Esophagus (tissue), 2 donors: ENCODE results near the gene PRKCSH. TPM values are rescaled to one million over a fixed set of nuclear protein-coding genes. Genes with fewer than 3 reads are reported as not detected.

Source experiments
- H3K27ac ChIP-seq, 2 donors: one replicate each; pipeline ENCODE4 v1.5.1; 2013; ENCODE audit warnings: low read depth in 2 of 2, mild to moderate bottlenecking in 2 of 2, inconsistent platforms in 1 of 2, low read length in 1 of 2, moderate library complexity in 1 of 2
- H3K27me3 ChIP-seq, 2 donors: one replicate each; pipeline ENCODE4 v1.6.1; 2013; ENCODE audit warnings: low read length in 2 of 2, control low read depth in 1 of 2, mild to moderate bottlenecking in 1 of 2; ENCODE audit not compliant: insufficient read depth in 2 of 2, control insufficient read depth in 1 of 2
- H3K36me3 ChIP-seq, 2 donors: one replicate each; pipeline ENCODE4 v1.6.1; 2013; ENCODE audit warnings: low read length in 1 of 2; ENCODE audit not compliant: control insufficient read depth in 2 of 2, insufficient read depth in 2 of 2
- H3K4me1 ChIP-seq, 2 donors: one replicate each; pipeline ENCODE4 v1.6.1; 2013; ENCODE audit warnings: low read length in 1 of 2; ENCODE audit not compliant: control insufficient read depth in 2 of 2, insufficient read depth in 2 of 2
- H3K4me3 ChIP-seq, 2 donors: one replicate each; pipeline ENCODE4 v1.5.1; 2013; ENCODE audit warnings: low read length in 2 of 2, mild to moderate bottlenecking in 2 of 2, low read depth in 1 of 2, moderate library complexity in 1 of 2
- H3K9me3 ChIP-seq, 2 donors: one replicate each; pipeline ENCODE4 v1.6.1; 2013; ENCODE audit warnings: mild to moderate bottlenecking in 2 of 2, low read depth in 1 of 2, low read length in 1 of 2, moderate library complexity in 1 of 2; ENCODE audit not compliant: control insufficient read depth in 2 of 2, insufficient read depth in 1 of 2
- WGBS, 2 donors: extraction: QIAGEN DNeasy Blood & Tissue Kit; methylation state at CpG; one replicate each; pipeline ENCODE4 v1.1.7; 2013; 5-methylcytosine and 5-hydroxymethylcytosine counted together
- polyA plus RNA-seq, 2 donors: library from polyadenylated mRNA; stranded (reverse); fragments of 200-250 nt; gene quantifications; one replicate each; pipeline ENCODE4 v1.2.3, GENCODE V29; 2013
- donor health status: healthy with polysubstance abuse.
- donor health status: Bipolar disorder and iron deficiency.

Gene PRKCSH
- polyA plus RNA-seq, 2 donors, result 76.7 to 86.9 TPM

GRCh38 chr19:11479898-11480714 is 44.7 kb downstream of the PRKCSH start:
- Histone ChIP-seq H3K36me3 (peaks cover 0 to 3% of the 10 kb centered on the region in 2 donors), H3K4me3 (no peak overlapping the region), H3K27me3 (peaks cover 0 to 10% of the 10 kb centered on the region in 2 donors), H3K27ac (no peak overlapping the region), H3K9me3 (peaks cover 0 to 3% of the 10 kb centered on the region in 2 donors), H3K4me1 (peaks cover 7 to 8% of the 10 kb centered on the region in 2 donors)
- 7 to 9% methylated on average over 44 to 86 of the region's 86 CpGs for WGBS, 2 donors

- WGBS, 2 donors, result 14 to 16% methylated on average over 28 to 77 of the region's 77 CpGs
- Histone ChIP-seq H3K36me3 (peaks cover 0 to 6% of the 10 kb centered on the region in 2 donors), H3K27ac (no peak within 1 kb of the TSS), H3K9me3 (peaks cover 0 to 3% of the 10 kb centered on the region in 2 donors), H3K27me3 (peaks cover 0 to 10% of the 10 kb centered on the region in 2 donors), H3K4me3 (no peak within 1 kb of the TSS), H3K4me1 (peaks cover 7 to 8% of the 10 kb centered on the region in 2 donors)
These were observed 45.5 kb downstream of the PRKCSH start, which contains the start of gene ELAVL3 for GRCh38 chr19:11480715-11481533. Gene ELAVL3 (minus strand): TSS chr19:11481046. CDS start chr19:11480608, 438 bp downstream.

DNA sequence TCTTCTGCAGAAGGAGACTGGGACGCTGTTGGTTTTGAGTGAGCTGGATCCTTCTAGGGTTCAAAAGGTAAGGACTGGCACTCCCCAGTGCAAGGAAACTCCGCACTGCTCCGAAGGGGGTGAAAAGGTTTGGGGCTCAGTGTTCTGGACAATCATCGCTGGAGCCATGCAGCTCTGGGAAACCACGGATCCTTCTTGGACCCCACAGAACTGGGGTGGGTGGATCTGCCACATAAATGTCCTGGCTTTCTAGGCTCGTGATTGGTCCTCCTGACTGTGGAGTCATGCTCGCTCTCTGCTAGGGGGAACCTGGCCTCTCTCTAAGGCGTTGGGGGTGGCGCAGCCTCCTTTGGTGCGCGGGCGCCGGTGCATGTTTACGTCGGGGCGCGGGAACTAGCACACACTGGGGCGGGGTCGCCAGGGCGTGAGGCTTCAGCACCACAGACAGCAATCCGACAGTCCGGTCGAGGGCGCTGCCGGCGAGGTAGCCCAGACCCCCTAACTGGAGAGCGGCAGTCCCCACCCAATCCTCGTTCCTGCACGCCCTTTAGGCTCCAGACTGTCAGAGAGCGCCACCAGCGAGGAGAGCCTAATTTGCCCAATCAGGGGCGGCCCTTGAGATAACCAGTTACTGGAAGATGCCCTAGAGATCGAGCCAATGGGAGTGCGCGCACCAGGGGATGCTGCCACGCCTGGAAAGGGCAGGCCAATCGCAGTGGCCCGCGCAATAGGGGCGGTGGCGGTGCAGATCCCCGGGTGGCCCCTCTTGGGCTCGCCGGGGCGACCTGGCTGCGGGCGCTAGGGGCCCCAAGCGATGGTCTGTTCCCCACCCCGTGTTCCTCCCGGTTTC is 46.3 kb downstream of the PRKCSH start:
- Histone ChIP-seq H3K9me3 (peaks cover 0 to 3% of the 10 kb centered on the region in 2 donors), H3K27me3 (peaks cover 0 to 10% of the 10 kb centered on the region in 2 donors), H3K4me1 (peaks cover 7 to 8% of the 10 kb centered on the region in 2 donors), H3K36me3 (peaks cover 0 to 8% of the 10 kb centered on the region in 2 donors), H3K4me3 (peak overlapping the region in 1 of 2 donors; percentile 8), H3K27ac (no peak overlapping the region)
- 4 to 7% methylated on average over 47 to 50 of the region's 50 CpGs for WGBS, 2 donors

DNA sequence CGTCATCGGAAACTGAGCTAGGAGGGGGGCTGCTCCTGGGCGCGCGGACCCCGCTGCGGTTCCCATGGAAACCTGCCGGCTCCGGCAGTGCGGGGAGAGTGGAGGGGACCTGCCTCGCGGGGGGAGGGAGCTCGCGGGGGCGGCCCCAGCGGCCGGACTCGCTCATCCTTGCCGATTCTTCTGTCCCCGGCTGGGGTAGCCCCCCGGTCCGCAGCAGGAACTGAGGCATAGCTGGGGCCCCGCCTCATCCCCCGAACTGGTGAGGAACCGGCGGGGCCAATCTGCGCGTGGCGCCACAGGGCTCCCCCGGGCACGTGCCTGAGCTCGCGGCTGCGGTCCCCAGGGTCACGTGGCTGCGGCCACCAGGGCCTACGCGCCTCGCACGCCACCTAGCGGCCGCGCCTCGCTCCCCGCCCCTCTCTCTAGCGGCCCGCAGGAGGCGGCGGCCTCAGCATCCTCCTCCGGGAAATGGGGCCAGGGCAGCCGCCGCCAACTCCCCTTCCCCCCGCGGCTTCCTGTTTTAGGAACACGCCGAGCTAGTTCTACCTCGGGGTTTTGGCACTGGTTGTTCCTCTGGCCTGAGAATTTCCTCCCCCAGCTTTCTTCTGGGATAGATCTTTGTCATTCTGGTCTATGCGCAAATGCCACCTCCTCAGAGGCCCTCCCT is 47.1 kb downstream of the PRKCSH start:
- Histone ChIP-seq H3K27me3 (peaks cover 0 to 10% of the 10 kb centered on the region in 2 donors), H3K27ac (no peak overlapping the region), H3K9me3 (peaks cover 0 to 3% of the 10 kb centered on the region in 2 donors), H3K4me1 (peaks cover 7 to 8% of the 10 kb centered on the region in 2 donors), H3K36me3 (peaks cover 0 to 15% of the 10 kb centered on the region in 2 donors), H3K4me3 (peak overlapping the region in 1 of 2 donors; percentile 8)
- 2 to 3% methylated on average over 49 to 58 of the region's 58 CpGs for WGBS, 2 donors

DNA sequence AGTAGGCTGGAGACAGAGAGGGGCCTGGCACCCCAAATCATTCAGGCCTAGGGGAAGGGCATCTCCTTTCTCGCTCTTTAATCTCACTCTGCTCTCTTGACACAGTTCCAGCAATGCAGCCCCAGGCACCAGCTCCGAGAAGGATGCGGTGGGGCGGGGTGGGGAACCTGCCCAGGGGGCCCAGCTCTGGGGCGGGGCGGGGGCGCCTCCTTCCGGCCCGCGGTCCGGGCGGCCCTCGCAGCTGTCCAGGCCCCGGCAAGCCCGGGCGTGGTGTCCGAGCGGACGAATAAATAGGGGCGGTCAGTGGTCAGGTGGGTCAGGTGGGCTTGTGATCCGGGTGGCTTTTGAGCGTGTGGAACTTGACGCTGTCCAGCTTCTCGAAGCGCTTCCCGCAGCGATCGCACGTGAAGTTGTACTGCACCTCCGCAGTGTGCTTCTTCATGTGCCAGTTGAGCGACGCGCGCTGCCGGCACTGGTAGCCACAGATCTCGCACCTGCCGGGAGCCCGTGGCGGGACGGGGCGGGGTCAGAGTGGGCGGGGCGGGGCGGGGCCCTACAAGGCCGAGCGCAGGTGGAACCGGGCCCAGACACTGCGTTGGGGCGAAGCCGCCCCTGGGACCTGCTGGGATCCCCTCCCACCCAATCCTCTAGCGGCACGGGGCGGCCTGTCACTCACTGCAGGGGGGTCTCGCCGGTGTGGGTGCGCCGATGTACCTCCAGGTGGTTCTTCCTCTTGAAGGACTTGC is 48.1 kb downstream of the PRKCSH start:
- H3K9me3 ChIP-seq, result peaks cover 0 to 3% of the 10 kb centered on the region in 2 donors
- peaks cover 0 to 17% of the 10 kb centered on the region in 2 donors for H3K36me3 ChIP-seq
- H3K27ac ChIP-seq, result no peak overlapping the region
- WGBS, 2 donors, result 71 to 78% methylated on average over 53 to 57 of the region's 57 CpGs
- no peak overlapping the region for H3K4me3 ChIP-seq
- peaks cover 7 to 8% of the 10 kb centered on the region in 2 donors for H3K4me1 ChIP-seq
- peaks cover 0 to 10% of the 10 kb centered on the region in 2 donors for H3K27me3 ChIP-seq

DNA sequence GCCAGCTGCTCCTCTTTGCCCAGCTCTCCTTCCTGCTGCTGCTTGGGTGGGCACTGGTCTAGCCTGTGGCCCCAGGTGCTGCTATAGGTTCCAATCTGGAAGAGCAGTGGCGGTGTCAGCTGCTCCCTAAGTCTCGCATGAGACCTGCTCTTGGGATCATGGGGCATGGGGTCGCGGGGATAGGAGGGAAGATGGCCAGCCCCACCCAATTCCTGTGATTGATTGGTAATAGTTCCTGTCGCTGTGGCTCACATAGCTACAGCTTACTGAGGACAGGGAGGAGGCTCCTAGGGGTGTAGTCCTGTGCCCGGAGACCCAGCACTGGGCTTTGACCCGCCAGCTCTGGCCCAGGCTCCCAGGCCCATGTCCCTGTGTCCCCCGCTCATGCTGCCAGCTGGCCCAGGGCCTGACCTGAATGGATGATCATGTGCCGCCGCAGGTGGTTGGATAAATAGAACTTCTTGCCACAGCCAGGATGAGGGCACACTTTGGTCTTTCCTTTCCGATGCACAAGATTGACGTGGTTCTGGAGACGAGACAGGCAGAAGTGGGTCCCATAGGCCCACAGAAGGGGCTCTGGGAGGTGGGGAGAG is 49.9 kb downstream of the PRKCSH start:
- H3K27me3 ChIP-seq, result peaks cover 0 to 6% of the 10 kb centered on the region in 2 donors
- peaks cover 0 to 3% of the 10 kb centered on the region in 2 donors for H3K9me3 ChIP-seq
- no peak overlapping the region for H3K27ac ChIP-seq
- WGBS, 2 donors, result 87 to 89% methylated on average over 13 of the region's 13 CpGs
- no peak overlapping the region for H3K4me3 ChIP-seq
- peaks cover 0 to 17% of the 10 kb centered on the region in 2 donors for H3K36me3 ChIP-seq
- peaks cover 2 to 7% of the 10 kb centered on the region in 2 donors for H3K4me1 ChIP-seq

GRCh38 chr19:11486661-11487503 is 51.4 kb downstream of the PRKCSH start:
- 88 to 89% methylated on average over 41 to 45 of the region's 45 CpGs for WGBS, 2 donors
- peaks cover 0 to under 1% of the 10 kb centered on the region in 2 donors for H3K9me3 ChIP-seq
- H3K36me3 ChIP-seq, result peaks cover 0 to 21% of the 10 kb centered on the region in 2 donors

More at GRCh38 chr19:11486661-11487503, 51.4 kb downstream of the PRKCSH start:
- Histone ChIP-seq H3K27ac (no peak overlapping the region), H3K4me3 (no peak overlapping the region), H3K27me3 (peaks cover 0 to under 1% of the 10 kb centered on the region in 2 donors), H3K4me1 (peaks cover 0 to 5% of the 10 kb centered on the region in 2 donors)
